ENCODE data around the gene LKAAEAR1. TPM values are rescaled to one million over a fixed set of nuclear protein-coding genes. Genes with fewer than 3 reads are reported as not detected.
A peak's percentile ranks its signal among the peaks of the same experiment; 100 is the strongest.
"Not testable (repeated sequence)": the region's sequence is repeated elsewhere in the genome, so short reads cannot be mapped to it uniquely, and the experiment has no call there.

The LKAAEAR1 gene
- total RNA-seq, 1 donor from 2014 or later: 0.23 TPM

- H3K27ac Mint-ChIP-seq: no peak overlapping the region
- H3K36me3 Mint-ChIP-seq (ENCODE audit: low read depth): peaks cover 2% of the 10 kb centered on the region
- peaks cover 7% of the 10 kb centered on the region for H3K9me3 Mint-ChIP-seq
Observed at GRCh38 chr20:64096535-64096934, 12.3 kb upstream of the LKAAEAR1 start.

GRCh38 chr20:64095927-64096326 lies 11.7 kb upstream of the LKAAEAR1 start:
- H3K27me3 Mint-ChIP-seq: peaks cover 2% of the 10 kb centered on the region
- no peak for DNase-seq
- no peak overlapping the region for H3K4me3 Mint-ChIP-seq
- H3K9me3 Mint-ChIP-seq: peaks cover 7% of the 10 kb centered on the region
- H3K4me1 Mint-ChIP-seq: no peaks in the 10 kb centered on the region
- intact Hi-C loops (cut with micrococcal nuclease): no loop called here
- peaks cover 2% of the 10 kb centered on the region for H3K36me3 Mint-ChIP-seq (ENCODE audit: low read depth)
- H3K27ac Mint-ChIP-seq: no peak overlapping the region

More at GRCh38 chr20:64096535-64096934, 12.3 kb upstream of the LKAAEAR1 start:
- Mint-ChIP-seq H3K4me1 (no peaks in the 10 kb centered on the region), H3K4me3 (no peak overlapping the region), H3K27me3 (peaks cover 8% of the 10 kb centered on the region)
- intact Hi-C loops (cut with micrococcal nuclease): no loop called here
- no peak for DNase-seq

GRCh38 chr20:64095455-64095854 lies 11.3 kb upstream of the LKAAEAR1 start:
- Mint-ChIP-seq H3K27me3 (no peaks in the 10 kb centered on the region), H3K36me3 (ENCODE audit: low read depth) (peaks cover 2% of the 10 kb centered on the region), H3K4me3 (no peak overlapping the region), H3K9me3 (peaks cover 7% of the 10 kb centered on the region), H3K4me1 (no peaks in the 10 kb centered on the region), H3K27ac (no peak overlapping the region)
- no peak for DNase-seq
- intact Hi-C loops (cut with micrococcal nuclease): no loop called here

GRCh38 chr20:64093013-64093503 lies 8.9 kb upstream of the LKAAEAR1 start:
- H3K4me1 Mint-ChIP-seq: no peaks in the 10 kb centered on the region
- no peak overlapping the region for H3K4me3 Mint-ChIP-seq
- H3K27ac Mint-ChIP-seq: no peak overlapping the region
- peaks cover 7% of the 10 kb centered on the region for H3K9me3 Mint-ChIP-seq
- peaks cover 3% of the 10 kb centered on the region for H3K27me3 Mint-ChIP-seq
- DNase-seq: no peak
- peaks cover 2% of the 10 kb centered on the region for H3K36me3 Mint-ChIP-seq (ENCODE audit: low read depth)
- intact Hi-C loops (cut with micrococcal nuclease): no loop called here

GRCh38 chr20:64092258-64093012 lies 8.2 kb upstream of the LKAAEAR1 start:
- no peak overlapping the region for H3K27ac Mint-ChIP-seq
- H3K27me3 Mint-ChIP-seq: peaks cover 3% of the 10 kb centered on the region
- no peak for DNase-seq
- peaks cover 2% of the 10 kb centered on the region for H3K36me3 Mint-ChIP-seq (ENCODE audit: low read depth)
- intact Hi-C loops (cut with micrococcal nuclease): no loop called here
- H3K4me3 Mint-ChIP-seq: no peak overlapping the region
- H3K9me3 Mint-ChIP-seq: peaks cover 7% of the 10 kb centered on the region
- H3K4me1 Mint-ChIP-seq: no peaks in the 10 kb centered on the region

GRCh38 chr20:64091770-64092169 lies 7.6 kb upstream of the LKAAEAR1 start:
- H3K4me1 Mint-ChIP-seq: no peaks in the 10 kb centered on the region
- intact Hi-C loops (cut with micrococcal nuclease): no loop called here
- H3K36me3 Mint-ChIP-seq (ENCODE audit: low read depth): peaks cover under 1% of the 10 kb centered on the region
- H3K27me3 Mint-ChIP-seq: peaks cover 3% of the 10 kb centered on the region
- no peak overlapping the region for H3K27ac Mint-ChIP-seq
- H3K4me3 Mint-ChIP-seq: no peak overlapping the region
- DNase-seq: no peak
- H3K9me3 Mint-ChIP-seq: peaks cover 4% of the 10 kb centered on the region

- H3K9me3 Mint-ChIP-seq: no peaks in the 10 kb centered on the region
- peaks cover 6% of the 10 kb centered on the region for H3K27me3 Mint-ChIP-seq
- no peaks in the 10 kb centered on the region for H3K36me3 Mint-ChIP-seq (ENCODE audit: low read depth)
- H3K4me1 Mint-ChIP-seq: no peaks in the 10 kb centered on the region
- no peak overlapping the region for H3K27ac Mint-ChIP-seq
- intact Hi-C loops (cut with micrococcal nuclease): no loop called here
- H3K4me3 Mint-ChIP-seq: no peak overlapping the region
- DNase-seq: no peak
Observed at GRCh38 chr20:64091340-64091739, 7.1 kb upstream of the LKAAEAR1 start.

GRCh38 chr20:64090165-64090564 lies 6.0 kb upstream of the LKAAEAR1 start:
- H3K4me1 Mint-ChIP-seq: no peaks in the 10 kb centered on the region
- intact Hi-C loops (cut with micrococcal nuclease): no loop called here
- no peak for DNase-seq
- no peak overlapping the region for H3K27ac Mint-ChIP-seq
- H3K9me3 Mint-ChIP-seq: no peaks in the 10 kb centered on the region
- no peaks in the 10 kb centered on the region for H3K36me3 Mint-ChIP-seq (ENCODE audit: low read depth)
- peaks cover 17% of the 10 kb centered on the region for H3K27me3 Mint-ChIP-seq
- H3K4me3 Mint-ChIP-seq: no peak overlapping the region

- H3K4me3 Mint-ChIP-seq; H3K4me1 Mint-ChIP-seq; H3K27ac Mint-ChIP-seq; H3K9me3 Mint-ChIP-seq; DNase-seq; intact Hi-C loops (cut with micrococcal nuclease); H3K36me3 Mint-ChIP-seq (ENCODE audit: low read depth): not testable (repeated sequence)
- H3K27me3 Mint-ChIP-seq: peaks cover 25% of the 10 kb centered on the region
Observed at GRCh38 chr20:64088586-64088985, 4.4 kb upstream of the LKAAEAR1 start.

GRCh38 chr20:64087226-64087825 lies 3.1 kb upstream of the LKAAEAR1 start:
- DNase-seq; H3K27ac Mint-ChIP-seq; H3K4me3 Mint-ChIP-seq; H3K36me3 Mint-ChIP-seq (ENCODE audit: low read depth); H3K9me3 Mint-ChIP-seq; intact Hi-C loops (cut with micrococcal nuclease): not testable (repeated sequence)
- Mint-ChIP-seq H3K4me1 (peaks cover 12% of the 10 kb centered on the region), H3K27me3 (peaks cover 29% of the 10 kb centered on the region)

- H3K27me3 Mint-ChIP-seq: peaks cover 33% of the 10 kb centered on the region
- H3K4me3 Mint-ChIP-seq: no peak overlapping the region
Observed at GRCh38 chr20:64086801-64087200, 2.6 kb upstream of the LKAAEAR1 start.

GRCh38 chr20:64084685-64085152 lies 521 bp upstream of the LKAAEAR1 start:
- peaks cover 22% of the 10 kb centered on the region for H3K4me1 Mint-ChIP-seq
- intact Hi-C loops (cut with micrococcal nuclease): no loop called here
- H3K9me3 Mint-ChIP-seq: no peaks in the 10 kb centered on the region
- peaks cover 35% of the 10 kb centered on the region for H3K27me3 Mint-ChIP-seq
- H3K36me3 Mint-ChIP-seq (ENCODE audit: low read depth): no peaks in the 10 kb centered on the region
- no peak overlapping the region for H3K27ac Mint-ChIP-seq
- no peak for DNase-seq
- H3K4me3 Mint-ChIP-seq: peak overlapping the region; percentile 83

More at GRCh38 chr20:64086801-64087200, 2.6 kb upstream of the LKAAEAR1 start:
- Mint-ChIP-seq H3K27ac (no peak overlapping the region), H3K36me3 (ENCODE audit: low read depth) (no peaks in the 10 kb centered on the region), H3K9me3 (no peaks in the 10 kb centered on the region), H3K4me1 (peaks cover 14% of the 10 kb centered on the region)
- DNase-seq: no peak
- intact Hi-C loops (cut with micrococcal nuclease): no loop called here

GRCh38 chr20:64083378-64083803 lies 807 bp downstream of the LKAAEAR1 start:
- Mint-ChIP-seq H3K27ac (no peak overlapping the region), H3K27me3 (peaks cover 32% of the 10 kb centered on the region), H3K4me3 (peak overlapping the region; percentile 82), H3K4me1 (peaks cover 25% of the 10 kb centered on the region), H3K36me3 (ENCODE audit: low read depth) (peaks cover 2% of the 10 kb centered on the region), H3K9me3 (no peaks in the 10 kb centered on the region)
- intact Hi-C loops (cut with micrococcal nuclease): loop anchor here (1.0 to 2.0 kb wide), 2 partner anchors 21 to 37 kb away; partner anchors contain the start of gene TCEA2
- peak; percentile 93 for DNase-seq

GRCh38 chr20:64082820-64083377 lies 1.3 kb downstream of the LKAAEAR1 start:
- no peak overlapping the region for H3K27ac Mint-ChIP-seq
- H3K4me1 Mint-ChIP-seq: peaks cover 26% of the 10 kb centered on the region
- intact Hi-C loops (cut with micrococcal nuclease): loop anchor here (1.0 to 2.0 kb wide), 2 partner anchors 20 to 37 kb away; partner anchors contain the start of gene TCEA2
- DNase-seq: no peak
- no peaks in the 10 kb centered on the region for H3K9me3 Mint-ChIP-seq
- H3K36me3 Mint-ChIP-seq (ENCODE audit: low read depth): peaks cover 3% of the 10 kb centered on the region
- H3K4me3 Mint-ChIP-seq: peak overlapping the region; percentile 82
- H3K27me3 Mint-ChIP-seq: peaks cover 32% of the 10 kb centered on the region
